Stimulated activated CD4-positive, alpha-beta T cell treated with anti-CD3 and anti-CD28 coated beads, Interleukin-1b, Interleukin-23, amount 100 ng/mL, for 48 hours (primary cell): ENCODE data around the gene AKAP9.
"Not testable (repeated sequence)": the region's sequence is repeated elsewhere in the genome, so short reads cannot be mapped to it uniquely, and the experiment has no call there.

Source experiments
- DNase-seq: peaks from one replicate; pipeline ENCODE4 v3.0.0-alpha.2; 2020

The AKAP9 gene

GRCh38 chr7:91940572-91941341, at the start of gene AKAP9:
Gene AKAP9 (plus strand): TSS chr7:91940862. CDS start chr7:91941100, 238 bp downstream.
- DNase-seq: peak; percentile 88

GRCh38 chr7:91892099-91892705, 48.5 kb upstream of the AKAP9 start:
- DNase-seq: no peak

GRCh38 chr7:91892821-91893340, 47.8 kb upstream of the AKAP9 start:
- no peak for DNase-seq

- not testable (repeated sequence) for DNase-seq
These were observed 47.0 kb upstream of the AKAP9 start for GRCh38 chr7:91893699-91894098.

- DNase-seq: no peak
These were observed 45.7 kb upstream of the AKAP9 start for GRCh38 chr7:91894781-91895480.

GRCh38 chr7:91898240-91898992, 42.2 kb upstream of the AKAP9 start:
- DNase-seq: no peak

GRCh38 chr7:91899563-91899962, 41.1 kb upstream of the AKAP9 start:
- no peak for DNase-seq

GRCh38 chr7:91910171-91910570, 30.5 kb upstream of the AKAP9 start:
- no peak for DNase-seq

GRCh38 chr7:91911121-91911520, 29.5 kb upstream of the AKAP9 start:
- DNase-seq: no peak

GRCh38 chr7:91912494-91912893, 28.2 kb upstream of the AKAP9 start:
- DNase-seq: no peak

- no peak for DNase-seq
These were observed 27.1 kb upstream of the AKAP9 start for GRCh38 chr7:91913612-91914011.

GRCh38 chr7:91915401-91916050, 25.1 kb upstream of the AKAP9 start:
- no peak for DNase-seq

- no peak for DNase-seq
These were observed 24.6 kb upstream of the AKAP9 start for GRCh38 chr7:91916051-91916440.

GRCh38 chr7:91918356-91918755, 22.3 kb upstream of the AKAP9 start:
- DNase-seq: no peak

- DNase-seq: no peak
These were observed 17.8 kb upstream of the AKAP9 start for GRCh38 chr7:91922857-91923256.

GRCh38 chr7:91927912-91928311, 12.8 kb upstream of the AKAP9 start:
- no peak for DNase-seq

GRCh38 chr7:91929463-91929862, 11.2 kb upstream of the AKAP9 start:
- no peak for DNase-seq

GRCh38 chr7:91940171-91940570, 491 bp upstream of the AKAP9 start:
- peak; percentile 21 for DNase-seq

GRCh38 chr7:91941450-91941849, 788 bp downstream of the AKAP9 start:
- peak; percentile 47 for DNase-seq

- no peak for DNase-seq
These were observed 1.6 kb downstream of the AKAP9 start for GRCh38 chr7:91942312-91942711.

GRCh38 chr7:91944970-91945369, 4.3 kb downstream of the AKAP9 start:
- DNase-seq: not testable (repeated sequence)

- DNase-seq: no peak
These were observed 4.8 kb downstream of the AKAP9 start for GRCh38 chr7:91945476-91945875.
